ENCODE measurements around the gene MYBPC2.

Gene MYBPC2

GRCh38 chr19:50513746-50514345 lies 81.2 kb downstream of the MYBPC2 start, which contains the start of gene ASPDH:
ASPDH (minus strand) TSS chr19:50513913; CDS start chr19:50513823, 90 bp downstream.
- no peak for TF ChIP-seq TOX (CRISPR knock-in tag; IDR thresholded peaks at IDR 0.05; ENCODE audit: borderline replicate concordance)
- no peak for TF ChIP-seq ISL1 (CRISPR knock-in tag; IDR thresholded peaks at IDR 0.05)
- no peak for TF ChIP-seq ZNF70 (CRISPR knock-in tag; IDR thresholded peaks at IDR 0.05)
- no peak for TF ChIP-seq PPARA (CRISPR knock-in tag; IDR thresholded peaks at IDR 0.05; ENCODE audit: borderline replicate concordance)
- TF ChIP-seq, protein P1, sequence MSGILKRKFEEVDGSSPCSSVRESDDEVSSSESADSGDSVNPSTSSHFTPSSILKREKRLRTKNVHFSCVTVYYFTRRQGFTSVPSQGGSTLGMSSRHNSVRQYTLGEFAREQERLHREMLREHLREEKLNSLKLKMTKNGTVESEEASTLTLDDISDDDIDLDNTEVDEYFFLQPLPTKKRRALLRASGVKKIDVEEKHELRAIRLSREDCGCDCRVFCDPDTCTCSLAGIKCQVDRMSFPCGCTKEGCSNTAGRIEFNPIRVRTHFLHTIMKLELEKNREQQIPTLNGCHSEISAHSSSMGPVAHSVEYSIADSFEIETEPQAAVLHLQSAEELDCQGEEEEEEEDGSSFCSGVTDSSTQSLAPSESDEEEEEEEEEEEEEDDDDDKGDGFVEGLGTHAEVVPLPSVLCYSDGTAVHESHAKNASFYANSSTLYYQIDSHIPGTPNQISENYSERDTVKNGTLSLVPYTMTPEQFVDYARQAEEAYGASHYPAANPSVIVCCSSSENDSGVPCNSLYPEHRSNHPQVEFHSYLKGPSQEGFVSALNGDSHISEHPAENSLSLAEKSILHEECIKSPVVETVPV (CRISPR knock-in tag; IDR thresholded peaks at IDR 0.05): no peak
- TF ChIP-seq, protein P2, sequence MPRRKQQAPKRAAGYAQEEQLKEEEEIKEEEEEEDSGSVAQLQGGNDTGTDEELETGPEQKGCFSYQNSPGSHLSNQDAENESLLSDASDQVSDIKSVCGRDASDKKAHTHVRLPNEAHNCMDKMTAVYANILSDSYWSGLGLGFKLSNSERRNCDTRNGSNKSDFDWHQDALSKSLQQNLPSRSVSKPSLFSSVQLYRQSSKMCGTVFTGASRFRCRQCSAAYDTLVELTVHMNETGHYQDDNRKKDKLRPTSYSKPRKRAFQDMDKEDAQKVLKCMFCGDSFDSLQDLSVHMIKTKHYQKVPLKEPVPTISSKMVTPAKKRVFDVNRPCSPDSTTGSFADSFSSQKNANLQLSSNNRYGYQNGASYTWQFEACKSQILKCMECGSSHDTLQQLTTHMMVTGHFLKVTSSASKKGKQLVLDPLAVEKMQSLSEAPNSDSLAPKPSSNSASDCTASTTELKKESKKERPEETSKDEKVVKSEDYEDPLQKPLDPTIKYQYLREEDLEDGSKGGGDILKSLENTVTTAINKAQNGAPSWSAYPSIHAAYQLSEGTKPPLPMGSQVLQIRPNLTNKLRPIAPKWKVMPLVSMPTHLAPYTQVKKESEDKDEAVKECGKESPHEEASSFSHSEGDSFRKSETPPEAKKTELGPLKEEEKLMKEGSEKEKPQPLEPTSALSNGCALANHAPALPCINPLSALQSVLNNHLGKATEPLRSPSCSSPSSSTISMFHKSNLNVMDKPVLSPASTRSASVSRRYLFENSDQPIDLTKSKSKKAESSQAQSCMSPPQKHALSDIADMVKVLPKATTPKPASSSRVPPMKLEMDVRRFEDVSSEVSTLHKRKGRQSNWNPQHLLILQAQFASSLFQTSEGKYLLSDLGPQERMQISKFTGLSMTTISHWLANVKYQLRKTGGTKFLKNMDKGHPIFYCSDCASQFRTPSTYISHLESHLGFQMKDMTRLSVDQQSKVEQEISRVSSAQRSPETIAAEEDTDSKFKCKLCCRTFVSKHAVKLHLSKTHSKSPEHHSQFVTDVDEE (CRISPR knock-in tag; IDR thresholded peaks at IDR 0.05): no peak
- TF ChIP-seq ESRRG (CRISPR knock-in tag; IDR thresholded peaks at IDR 0.05): no peak
- TF ChIP-seq OSR1 (CRISPR knock-in tag; IDR thresholded peaks at IDR 0.05): no peak
- TF ChIP-seq SNAI2 (CRISPR knock-in tag; IDR thresholded peaks at IDR 0.05): no peak
- TF ChIP-seq, protein P3, sequence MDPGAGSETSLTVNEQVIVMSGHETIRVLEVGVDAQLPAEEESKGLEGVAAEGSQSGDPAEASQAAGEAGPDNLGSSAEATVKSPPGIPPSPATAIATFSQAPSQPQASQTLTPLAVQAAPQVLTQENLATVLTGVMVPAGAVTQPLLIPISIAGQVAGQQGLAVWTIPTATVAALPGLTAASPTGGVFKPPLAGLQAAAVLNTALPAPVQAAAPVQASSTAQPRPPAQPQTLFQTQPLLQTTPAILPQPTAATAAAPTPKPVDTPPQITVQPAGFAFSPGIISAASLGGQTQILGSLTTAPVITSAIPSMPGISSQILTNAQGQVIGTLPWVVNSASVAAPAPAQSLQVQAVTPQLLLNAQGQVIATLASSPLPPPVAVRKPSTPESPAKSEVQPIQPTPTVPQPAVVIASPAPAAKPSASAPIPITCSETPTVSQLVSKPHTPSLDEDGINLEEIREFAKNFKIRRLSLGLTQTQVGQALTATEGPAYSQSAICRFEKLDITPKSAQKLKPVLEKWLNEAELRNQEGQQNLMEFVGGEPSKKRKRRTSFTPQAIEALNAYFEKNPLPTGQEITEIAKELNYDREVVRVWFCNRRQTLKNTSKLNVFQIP (CRISPR knock-in tag; IDR thresholded peaks at IDR 0.05; ENCODE audit: borderline replicate concordance, low read depth): no peak
- TF ChIP-seq GLIS3 (CRISPR knock-in tag; IDR thresholded peaks at IDR 0.05): no peak
- TF ChIP-seq ZC3H10 (CRISPR knock-in tag; IDR thresholded peaks at IDR 0.05): no peak
- TF ChIP-seq BACH2 (CRISPR knock-in tag; IDR thresholded peaks at IDR 0.05; ENCODE audit: borderline replicate concordance): no peak
- TF ChIP-seq ZFP3 (CRISPR knock-in tag; IDR thresholded peaks at IDR 0.05): no peak
- no peak for ATAC-seq

DNA sequence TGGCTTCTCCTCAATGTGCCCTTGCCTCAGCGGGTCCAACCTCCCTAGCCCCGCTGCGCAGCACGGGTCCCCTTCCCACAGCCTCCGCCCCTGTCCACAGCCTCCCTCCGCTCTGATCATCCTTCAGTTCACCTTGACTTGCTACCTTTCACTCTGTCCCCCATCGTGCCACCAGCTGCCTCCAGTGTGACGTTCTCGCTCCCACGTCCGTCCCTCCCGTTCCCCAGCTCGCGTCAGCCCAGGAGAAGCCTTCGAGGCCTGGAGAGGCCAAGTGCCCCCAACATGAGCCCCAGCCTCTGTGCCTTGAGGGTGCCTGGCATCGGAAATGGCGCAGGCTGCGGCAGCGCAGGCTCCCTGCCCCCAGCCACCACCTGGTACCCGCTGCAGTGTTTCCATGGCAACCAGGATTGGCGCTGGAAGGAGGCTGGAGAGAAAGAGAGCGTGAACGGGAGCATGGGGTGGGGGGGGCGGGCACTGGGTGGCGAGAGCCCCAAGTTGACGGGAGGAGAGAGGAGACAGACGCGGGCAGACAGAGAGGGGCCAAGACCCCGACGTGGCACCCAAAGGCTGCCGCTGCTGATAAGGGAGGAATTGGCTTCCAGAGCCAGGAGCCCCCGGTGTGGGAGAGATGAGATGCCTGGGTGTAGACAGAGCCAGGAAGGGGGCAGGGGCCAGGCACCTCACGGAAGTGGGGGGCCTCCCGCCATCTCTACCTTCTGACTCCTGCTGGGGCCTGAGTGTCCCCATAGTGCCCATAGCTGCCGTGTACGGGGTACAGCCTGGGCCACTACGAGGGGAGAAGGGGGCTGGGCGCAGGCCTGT lies 81.9 kb downstream of the MYBPC2 start:
- TF ChIP-seq, protein P4, sequence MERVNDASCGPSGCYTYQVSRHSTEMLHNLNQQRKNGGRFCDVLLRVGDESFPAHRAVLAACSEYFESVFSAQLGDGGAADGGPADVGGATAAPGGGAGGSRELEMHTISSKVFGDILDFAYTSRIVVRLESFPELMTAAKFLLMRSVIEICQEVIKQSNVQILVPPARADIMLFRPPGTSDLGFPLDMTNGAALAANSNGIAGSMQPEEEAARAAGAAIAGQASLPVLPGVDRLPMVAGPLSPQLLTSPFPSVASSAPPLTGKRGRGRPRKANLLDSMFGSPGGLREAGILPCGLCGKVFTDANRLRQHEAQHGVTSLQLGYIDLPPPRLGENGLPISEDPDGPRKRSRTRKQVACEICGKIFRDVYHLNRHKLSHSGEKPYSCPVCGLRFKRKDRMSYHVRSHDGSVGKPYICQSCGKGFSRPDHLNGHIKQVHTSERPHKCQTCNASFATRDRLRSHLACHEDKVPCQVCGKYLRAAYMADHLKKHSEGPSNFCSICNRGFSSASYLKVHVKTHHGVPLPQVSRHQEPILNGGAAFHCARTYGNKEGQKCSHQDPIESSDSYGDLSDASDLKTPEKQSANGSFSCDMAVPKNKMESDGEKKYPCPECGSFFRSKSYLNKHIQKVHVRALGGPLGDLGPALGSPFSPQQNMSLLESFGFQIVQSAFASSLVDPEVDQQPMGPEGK (CRISPR knock-in tag; IDR thresholded peaks at IDR 0.05; ENCODE audit: borderline replicate concordance): no peak
- peak; percentile 24; the same call in 1 of the 2 replicates for TF ChIP-seq TCF4 (CRISPR knock-in tag; IDR thresholded peaks at IDR 0.05; ENCODE audit: borderline replicate concordance)

GRCh38 chr19:50515168-50515561 lies 82.5 kb downstream of the MYBPC2 start:
- no peak for ATAC-seq
- TF ChIP-seq TCF4 (CRISPR knock-in tag; IDR thresholded peaks at IDR 0.05; ENCODE audit: borderline replicate concordance) (no peak), ZNF8 (CRISPR knock-in tag; IDR thresholded peaks at IDR 0.05) (no peak), RARB (CRISPR knock-in tag; IDR thresholded peaks at IDR 0.05) (no peak), GLIS3 (CRISPR knock-in tag; IDR thresholded peaks at IDR 0.05) (no peak), ESRRG (CRISPR knock-in tag; IDR thresholded peaks at IDR 0.05) (no peak), ZNF70 (CRISPR knock-in tag; IDR thresholded peaks at IDR 0.05) (no peak), BACH2 (CRISPR knock-in tag; IDR thresholded peaks at IDR 0.05; ENCODE audit: borderline replicate concordance) (no peak), ZFP3 (CRISPR knock-in tag; IDR thresholded peaks at IDR 0.05) (no peak), CREB5 (CRISPR knock-in tag; IDR thresholded peaks at IDR 0.05; ENCODE audit: low read depth) (no peak)
- TF ChIP-seq, protein P1 (CRISPR knock-in tag; IDR thresholded peaks at IDR 0.05): no peak
- TF ChIP-seq, protein P3 (CRISPR knock-in tag; IDR thresholded peaks at IDR 0.05; ENCODE audit: borderline replicate concordance, low read depth): no peak
- TF ChIP-seq, protein P4 (CRISPR knock-in tag; IDR thresholded peaks at IDR 0.05; ENCODE audit: borderline replicate concordance): no peak

More for the DNA sequence above, 81.9 kb downstream of the MYBPC2 start:
- no peak for ATAC-seq

Data from SK-N-SH treated with all-trans-retinoic acid at 6 μM for 48 hours (cell line).